Panc1 (cell line): ENCODE data around the gene TNFRSF11A. TPM values are rescaled to one million over a fixed set of nuclear protein-coding genes. Genes with fewer than 3 reads are reported as not detected.

Experiments used
- ATAC-seq: fragments of 200-7000 bp; cut with Tn5 transposase; 2 replicates; pipeline ENCODE4 v1.9.1; 2020; ENCODE audit warnings: mild to moderate bottlenecking, moderate library complexity
- BruUV-seq: library from RNA; stranded (reverse); fragments of 400-500 nt; replicated peaks from 2 replicates; lab custom pipeline; 2021; lab: Mats Ljungman, UMichigan
- CTCF ChIA-PET: fragments of 300-600 bp; sonication (Branson Sonifier 250); formaldehyde crosslinking; loops from one replicate; lab custom pipeline; 2022; ENCODE audit warnings: antibody characterized with exemption; lab: Charles Lee
- POLR2A ChIA-PET: fragments of 300-600 bp; sonication (Branson Sonifier 250); formaldehyde crosslinking; loops from one replicate; lab custom pipeline; 2022; ENCODE audit warnings: antibody characterized with exemption; lab: Charles Lee
- DNase-seq: peaks from one replicate; pipeline ENCODE4 v3.0.0-alpha.2; 2010; ENCODE audit warnings: low read depth, low spot score
- H3K27ac ChIP-seq: 2 replicates; pipeline ENCODE4 v1.5.1; 2011; ENCODE audit warnings: mild to moderate bottlenecking, low read length, inconsistent platforms
- H3K27me3 ChIP-seq: fragments of 200-500 bp; sonication (Bioruptor generic); 2 replicates; pipeline ENCODE4 v1.6.0; 2014; ENCODE audit warnings: low read length, inconsistent platforms; ENCODE audit not compliant: control insufficient read depth, insufficient read depth
- H3K36me3 ChIP-seq: fragments of 200-500 bp; sonication (Bioruptor generic); 2 replicates; pipeline ENCODE4 v1.5.1; 2014; ENCODE audit warnings: inconsistent platforms, mild to moderate bottlenecking, low read length, moderate library complexity; ENCODE audit not compliant: control insufficient read depth, insufficient read depth
- H3K4me1 ChIP-seq: 2 replicates; pipeline ENCODE4 v1.5.1; 2011; ENCODE audit warnings: inconsistent platforms, mild to moderate bottlenecking, low read length, moderate library complexity; ENCODE audit not compliant: control insufficient read depth, insufficient read depth
- H3K4me3 ChIP-seq, 2 experiments: 2 replicates each; pipeline ENCODE4 v1.5.1; 2011 to 2012; ENCODE audit warnings: low read depth in 2 of 2, low read length in 2 of 2, mild to moderate bottlenecking in 2 of 2, inconsistent platforms in 1 of 2, moderate library complexity in 1 of 2
- H3K9me3 ChIP-seq: fragments of 200-500 bp; sonication (Bioruptor generic); 2 replicates; pipeline ENCODE4 v1.5.1; 2014; ENCODE audit warnings: low read depth, mild to moderate bottlenecking, inconsistent platforms, low read length, moderate library complexity; ENCODE audit not compliant: control insufficient read depth, insufficient read depth
- POLR2AphosphoS5 ChIP-seq: IDR thresholded peaks from 2 replicates; pipeline ENCODE4 v1.6.1; 2012; ENCODE audit warnings: mild to moderate bottlenecking, low read depth, low read length, moderate library complexity
- SIN3A ChIP-seq: IDR thresholded peaks from 2 replicates; pipeline ENCODE4 v1.6.1; 2012; ENCODE audit warnings: low read depth, mild to moderate bottlenecking, low read length, moderate library complexity, borderline replicate concordance; ENCODE audit not compliant: insufficient read depth
- TCF7L2 ChIP-seq: IDR thresholded peaks from 2 replicates; pipeline ENCODE4 v1.6.1; 2011; ENCODE audit warnings: mild to moderate bottlenecking, low read depth, low read length, inconsistent platforms
- in situ Hi-C: cut with HindIII; loops from 2 replicates; pipeline ENCODE4 v1.10.0; 2016; ENCODE audit warnings: low sequenced_read_pairs, low pct_unique_long_range_greater_than_20kb
- intact Hi-C: fragments of 100-400 bp; cut with micrococcal nuclease; formaldehyde crosslinking; loops from one replicate; pipeline ENCODE4 v1.10.0; 2022; ENCODE audit not compliant: unreplicated experiment
- total RNA-seq: library from RNA; stranded (reverse); gene quantifications from one replicate; pipeline ENCODE4 v1.2.1, GENCODE V29; 2021; ENCODE audit not compliant: unreplicated experiment
- TF ChIP-seq, protein P1 (sequence below), 2 experiments: IDR thresholded peaks; 2 replicates each; pipeline ENCODE4 v1.6.1; 2011 to 2012; ENCODE audit warnings: low read depth in 2 of 2, control low read depth in 1 of 2, low read length in 1 of 2, mild to moderate bottlenecking in 1 of 2, moderate library complexity in 1 of 2; ENCODE audit not compliant: insufficient read depth in 1 of 2
- TF ChIP-seq, protein P2 (sequence below): fragments of 450-650 bp; IDR thresholded peaks from 2 replicates; pipeline ENCODE4 v1.5.1; 2017; ENCODE audit warnings: mild to moderate bottlenecking

TNFRSF11A gene
- total RNA-seq, 1 experiment from 2014 or later, result 14.1 TPM

DNA sequence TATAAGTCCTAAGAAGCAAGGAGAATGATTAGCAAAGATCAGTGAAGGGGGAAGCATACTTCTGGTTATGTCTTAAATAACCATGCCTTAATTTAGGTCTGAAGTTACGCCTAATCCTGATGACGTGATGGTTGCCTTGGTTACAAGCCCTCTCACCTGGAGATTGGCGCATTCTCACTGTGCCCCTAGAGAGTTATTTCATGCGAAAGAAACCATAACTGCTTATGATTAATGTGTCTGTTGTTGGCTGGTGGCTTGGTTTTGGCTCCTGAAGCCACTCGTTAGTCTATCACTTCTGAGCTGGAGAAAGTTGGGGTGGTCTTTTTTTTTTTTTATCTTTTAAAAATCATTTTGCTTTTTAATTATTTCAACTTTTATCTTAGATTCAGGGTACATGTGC is 47.0 kb downstream of the TNFRSF11A start:
- no peak overlapping the region for H3K27ac ChIP-seq
- ATAC-seq (no peak), DNase-seq (no peak)
- BruUV-seq, result no TSS peak
- H3K9me3 ChIP-seq, result no peaks in the 10 kb centered on the region
- intact Hi-C loops (no loop called here), in situ Hi-C loops (no loop called here)
- POLR2A ChIA-PET, result no interaction called here
- H3K4me1 ChIP-seq, result no peaks in the 10 kb centered on the region
- TF ChIP-seq POLR2AphosphoS5, result no peak
- TF ChIP-seq SIN3A, result no peak
- TF ChIP-seq, protein P1, sequence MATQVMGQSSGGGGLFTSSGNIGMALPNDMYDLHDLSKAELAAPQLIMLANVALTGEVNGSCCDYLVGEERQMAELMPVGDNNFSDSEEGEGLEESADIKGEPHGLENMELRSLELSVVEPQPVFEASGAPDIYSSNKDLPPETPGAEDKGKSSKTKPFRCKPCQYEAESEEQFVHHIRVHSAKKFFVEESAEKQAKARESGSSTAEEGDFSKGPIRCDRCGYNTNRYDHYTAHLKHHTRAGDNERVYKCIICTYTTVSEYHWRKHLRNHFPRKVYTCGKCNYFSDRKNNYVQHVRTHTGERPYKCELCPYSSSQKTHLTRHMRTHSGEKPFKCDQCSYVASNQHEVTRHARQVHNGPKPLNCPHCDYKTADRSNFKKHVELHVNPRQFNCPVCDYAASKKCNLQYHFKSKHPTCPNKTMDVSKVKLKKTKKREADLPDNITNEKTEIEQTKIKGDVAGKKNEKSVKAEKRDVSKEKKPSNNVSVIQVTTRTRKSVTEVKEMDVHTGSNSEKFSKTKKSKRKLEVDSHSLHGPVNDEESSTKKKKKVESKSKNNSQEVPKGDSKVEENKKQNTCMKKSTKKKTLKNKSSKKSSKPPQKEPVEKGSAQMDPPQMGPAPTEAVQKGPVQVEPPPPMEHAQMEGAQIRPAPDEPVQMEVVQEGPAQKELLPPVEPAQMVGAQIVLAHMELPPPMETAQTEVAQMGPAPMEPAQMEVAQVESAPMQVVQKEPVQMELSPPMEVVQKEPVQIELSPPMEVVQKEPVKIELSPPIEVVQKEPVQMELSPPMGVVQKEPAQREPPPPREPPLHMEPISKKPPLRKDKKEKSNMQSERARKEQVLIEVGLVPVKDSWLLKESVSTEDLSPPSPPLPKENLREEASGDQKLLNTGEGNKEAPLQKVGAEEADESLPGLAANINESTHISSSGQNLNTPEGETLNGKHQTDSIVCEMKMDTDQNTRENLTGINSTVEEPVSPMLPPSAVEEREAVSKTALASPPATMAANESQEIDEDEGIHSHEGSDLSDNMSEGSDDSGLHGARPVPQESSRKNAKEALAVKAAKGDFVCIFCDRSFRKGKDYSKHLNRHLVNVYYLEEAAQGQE (IDR thresholded peaks at IDR 0.05; ENCODE audit: insufficient read depth in 1 of 2, low read depth in 2 of 2, low read length in 1 of 2), result no peak
- TF ChIP-seq, protein P2, sequence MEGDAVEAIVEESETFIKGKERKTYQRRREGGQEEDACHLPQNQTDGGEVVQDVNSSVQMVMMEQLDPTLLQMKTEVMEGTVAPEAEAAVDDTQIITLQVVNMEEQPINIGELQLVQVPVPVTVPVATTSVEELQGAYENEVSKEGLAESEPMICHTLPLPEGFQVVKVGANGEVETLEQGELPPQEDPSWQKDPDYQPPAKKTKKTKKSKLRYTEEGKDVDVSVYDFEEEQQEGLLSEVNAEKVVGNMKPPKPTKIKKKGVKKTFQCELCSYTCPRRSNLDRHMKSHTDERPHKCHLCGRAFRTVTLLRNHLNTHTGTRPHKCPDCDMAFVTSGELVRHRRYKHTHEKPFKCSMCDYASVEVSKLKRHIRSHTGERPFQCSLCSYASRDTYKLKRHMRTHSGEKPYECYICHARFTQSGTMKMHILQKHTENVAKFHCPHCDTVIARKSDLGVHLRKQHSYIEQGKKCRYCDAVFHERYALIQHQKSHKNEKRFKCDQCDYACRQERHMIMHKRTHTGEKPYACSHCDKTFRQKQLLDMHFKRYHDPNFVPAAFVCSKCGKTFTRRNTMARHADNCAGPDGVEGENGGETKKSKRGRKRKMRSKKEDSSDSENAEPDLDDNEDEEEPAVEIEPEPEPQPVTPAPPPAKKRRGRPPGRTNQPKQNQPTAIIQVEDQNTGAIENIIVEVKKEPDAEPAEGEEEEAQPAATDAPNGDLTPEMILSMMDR, result no peak
- TF ChIP-seq TCF7L2, result no peak
- H3K36me3 ChIP-seq, result no peaks in the 10 kb centered on the region
- H3K4me3 ChIP-seq, result no peak overlapping the region
- no peaks in the 10 kb centered on the region for H3K27me3 ChIP-seq
- CTCF ChIA-PET, result no interaction called here

DNA sequence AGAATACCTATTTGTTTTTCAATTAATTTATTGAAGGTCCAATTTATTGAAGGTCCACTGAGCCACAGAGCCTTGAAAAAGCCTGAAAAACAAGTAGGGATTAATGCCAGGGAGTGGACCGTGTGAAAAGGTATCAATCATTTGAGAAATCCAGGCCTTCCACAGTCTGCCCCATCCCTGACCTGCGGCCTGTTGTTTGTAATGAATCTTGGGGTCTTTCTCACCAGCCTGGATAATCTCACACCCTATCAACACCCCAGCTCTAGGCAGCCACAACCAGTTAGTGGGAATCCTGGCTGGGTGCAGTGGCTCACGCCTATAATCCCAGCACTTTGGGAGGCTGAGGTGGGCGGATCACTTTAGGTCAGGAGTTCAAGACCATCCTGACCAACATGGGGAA is 47.8 kb downstream of the TNFRSF11A start:
- H3K9me3 ChIP-seq, result no peaks in the 10 kb centered on the region
- H3K36me3 ChIP-seq, result no peaks in the 10 kb centered on the region
- intact Hi-C loops, result no loop called here
- H3K4me3 ChIP-seq, result no peak overlapping the region
- TF ChIP-seq, protein P2, result no peak
- TF ChIP-seq TCF7L2, result no peak
- TF ChIP-seq, protein P1 (IDR thresholded peaks at IDR 0.05; ENCODE audit: insufficient read depth in 1 of 2, low read depth in 2 of 2, low read length in 1 of 2), result no peak
- TF ChIP-seq SIN3A, result no peak
- no peak for TF ChIP-seq POLR2AphosphoS5
- H3K27me3 ChIP-seq, result no peaks in the 10 kb centered on the region
- no peaks in the 10 kb centered on the region for H3K4me1 ChIP-seq
- DNase-seq (no peak), ATAC-seq (no peak)
- ChIA-PET POLR2A (no interaction called here), CTCF (no interaction called here)
- no peak overlapping the region for H3K27ac ChIP-seq
- no TSS peak for BruUV-seq
- in situ Hi-C loops, result no loop called here
